Memory B cell (primary cell): ENCODE measurements around the gene PRPF6.

Experiments used
- ATAC-seq: fragments of 150-1000 bp; cut with Tn5 transposase; 2 replicates; pipeline ENCODE4 v1.10.0; 2021; ENCODE audit warnings: low read depth, mild to moderate bottlenecking, moderate library complexity
- DNase-seq, 2 donors: peaks; one replicate each; pipeline ENCODE4 v3.0.0; 2022; ENCODE audit warnings: low spot score in 2 of 2
- H3K27ac Mint-ChIP-seq: one replicate; pipeline ENCODE4 v1.8.0; 2022; ENCODE audit warnings: mild to moderate bottlenecking, moderate library complexity, mixed read lengths
- H3K27me3 Mint-ChIP-seq: one replicate; pipeline ENCODE4 v1.8.0; 2022; ENCODE audit warnings: mixed read lengths
- H3K36me3 Mint-ChIP-seq: one replicate; pipeline ENCODE4 v1.8.0; 2022; ENCODE audit warnings: mild to moderate bottlenecking, mixed read lengths
- H3K4me1 Mint-ChIP-seq: one replicate; pipeline ENCODE4 v1.8.0; 2022; ENCODE audit warnings: mixed read lengths
- H3K4me3 Mint-ChIP-seq: one replicate; pipeline ENCODE4 v1.8.0; 2022; ENCODE audit warnings: mild to moderate bottlenecking, moderate library complexity, mixed read lengths
- H3K9me3 Mint-ChIP-seq: one replicate; pipeline ENCODE4 v1.8.0; 2022; ENCODE audit warnings: mixed read lengths

Gene PRPF6

GRCh38 chr20:64080813-64081623, 100.1 kb downstream of the PRPF6 start:
- H3K4me3 Mint-ChIP-seq, result peak overlapping the region; percentile 78
- H3K4me1 Mint-ChIP-seq, result peaks cover 38% of the 10 kb centered on the region
- H3K36me3 Mint-ChIP-seq, result peaks cover 2% of the 10 kb centered on the region
- no peaks in the 10 kb centered on the region for H3K9me3 Mint-ChIP-seq
- ATAC-seq (no peak), DNase-seq (no peak)
- H3K27ac Mint-ChIP-seq, result peak overlapping the region; percentile 93
- H3K27me3 Mint-ChIP-seq, result peaks cover 1% of the 10 kb centered on the region

- H3K36me3 Mint-ChIP-seq, result peaks cover 3% of the 10 kb centered on the region
- ATAC-seq, result no peak
- H3K4me1 Mint-ChIP-seq, result peaks cover 38% of the 10 kb centered on the region
- H3K27ac Mint-ChIP-seq, result peak overlapping the region; percentile 93
- DNase-seq, result no peak
- H3K27me3 Mint-ChIP-seq, result peaks cover 1% of the 10 kb centered on the region
- no peaks in the 10 kb centered on the region for H3K9me3 Mint-ChIP-seq
- peak overlapping the region; percentile 53 for H3K4me3 Mint-ChIP-seq
Measured at GRCh38 chr20:64081624-64081964, 100.7 kb downstream of the PRPF6 start.

DNA sequence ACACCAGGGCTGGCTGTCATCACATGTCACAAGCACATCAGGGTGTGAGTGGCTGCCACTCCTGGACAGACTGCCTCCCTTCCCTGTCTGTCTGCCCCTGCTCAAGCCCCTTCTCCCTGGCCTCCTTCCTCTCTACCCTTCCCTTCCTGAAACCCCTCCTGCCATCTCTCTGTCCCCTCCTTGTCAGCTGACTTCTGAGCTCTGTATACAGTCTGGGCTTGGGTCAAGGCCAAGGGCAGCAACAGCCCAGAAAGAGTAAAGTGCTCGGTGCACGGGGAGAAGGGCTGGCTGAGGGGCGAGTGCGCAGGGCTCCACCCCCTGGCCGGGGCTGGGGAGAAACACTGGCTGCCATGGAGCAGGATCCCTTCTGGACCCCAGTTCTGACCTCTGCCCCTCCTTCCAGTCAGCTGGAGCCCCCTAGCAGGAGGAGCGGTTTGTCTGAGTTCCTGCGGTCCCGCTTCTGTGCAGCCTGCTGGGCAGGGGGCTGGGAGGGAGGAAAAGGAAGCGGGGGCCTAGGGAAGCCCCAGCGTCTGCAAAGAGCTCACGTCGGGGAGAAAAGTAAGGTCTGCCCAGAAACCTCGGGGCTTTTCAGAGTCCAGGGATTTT, 101.3 kb downstream of the PRPF6 start:
- peaks cover 1% of the 10 kb centered on the region for H3K27me3 Mint-ChIP-seq
- peak overlapping the region; percentile 53 for H3K4me3 Mint-ChIP-seq
- no peaks in the 10 kb centered on the region for H3K9me3 Mint-ChIP-seq
- no peak for ATAC-seq
- peak overlapping the region; percentile 93 for H3K27ac Mint-ChIP-seq
- H3K4me1 Mint-ChIP-seq, result peaks cover 38% of the 10 kb centered on the region
- peaks cover 5% of the 10 kb centered on the region for H3K36me3 Mint-ChIP-seq
- DNase-seq, result no peak
